ENCODE measurements around the gene AMN.

DNA sequence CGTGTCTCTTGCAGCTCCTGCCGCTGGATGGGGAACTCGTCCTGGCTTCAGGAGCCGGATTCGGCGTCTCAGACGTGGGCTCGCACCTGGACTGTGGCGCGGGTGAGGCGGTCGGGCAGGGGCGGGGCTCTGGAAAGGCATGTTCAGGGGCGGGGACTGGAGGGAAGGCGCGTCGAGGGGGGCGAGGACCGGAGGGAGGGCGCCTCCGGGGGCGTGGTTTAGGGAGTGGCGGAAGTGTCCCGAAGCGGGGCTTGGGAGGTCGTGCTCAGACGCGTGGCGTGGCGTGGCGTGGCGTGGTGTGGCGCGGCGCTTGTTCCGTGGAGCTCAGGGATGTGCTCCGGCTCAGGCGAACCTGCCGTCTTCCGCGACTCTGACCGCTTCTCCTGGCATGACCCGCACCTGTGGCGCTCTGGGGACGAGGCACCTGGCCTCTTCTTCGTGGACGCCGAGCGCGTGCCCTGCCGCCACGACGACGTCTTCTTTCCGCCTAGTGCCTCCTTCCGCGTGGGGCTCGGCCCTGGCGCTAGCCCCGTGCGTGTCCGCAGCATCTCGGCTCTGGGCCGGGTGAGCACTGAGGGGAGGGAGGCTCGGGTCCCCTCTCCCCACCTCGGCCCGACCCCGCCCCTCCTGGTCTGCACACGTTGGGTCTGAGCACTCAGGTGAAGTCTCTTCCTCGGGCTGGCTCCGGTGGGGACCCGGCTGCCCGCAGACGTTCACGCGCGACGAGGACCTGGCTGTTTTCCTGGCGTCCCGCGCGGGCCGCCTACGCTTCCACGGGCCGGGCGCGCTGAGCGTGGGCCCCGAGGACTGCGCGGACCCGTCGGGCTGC, 6.2 kb downstream of the AMN start:
- TF ChIP-seq POLR2AphosphoS5 (IDR thresholded peaks at IDR 0.05; ENCODE audit: low read depth, low read length) (no peak), POLR2A (IDR thresholded peaks at IDR 0.05; ENCODE audit: low read depth, low read length) (no peak), TAF1 (IDR thresholded peaks at IDR 0.05; ENCODE audit: borderline replicate concordance, low read depth, low read length) (no peak)

All from GM12892 (cell line).